SK-N-SH (cell line): ENCODE data around the gene FERD3L. TPM values are rescaled to one million over a fixed set of nuclear protein-coding genes. Genes with fewer than 3 reads are reported as not detected.

ENCODE experiments used
- CTCF ChIA-PET: fragments of 300-600, 350-600 bp; formaldehyde crosslinking; extraction: SDS; loops from one replicate; lab custom pipeline; 2021; lab: Yijun Ruan, JAX
- POLR2A ChIA-PET: fragments of 350-600 bp; sonication (Branson Sonifier 250); formaldehyde crosslinking; extraction: SDS; loops from one replicate; lab custom pipeline; 2020; ENCODE audit warnings: antibody characterized with exemption, inconsistent platforms; lab: Yijun Ruan, JAX
- DNase-seq: peaks from one replicate; pipeline ENCODE4 v3.0.0; 2012
- H2AFZ ChIP-seq: fragments of 200-600 bp; sonication (generic); 2 replicates; pipeline ENCODE4 v1.8.1; 2016; ENCODE audit warnings: antibody characterized with exemption, mild to moderate bottlenecking, low read depth
- H3F3A ChIP-seq: fragments of 200-600 bp; sonication (generic); replicated peaks from 2 replicates; pipeline ENCODE3; 2016; ENCODE audit warnings: antibody characterized with exemption, mild to moderate bottlenecking; ENCODE audit not compliant: insufficient read depth
- H3K27ac ChIP-seq, 2 experiments: fragments of 200-500 bp in 1 of 2; fragments of 200-600 bp in 1 of 2; sonication (Bioruptor generic) in 1 of 2; sonication (generic), shearing (Covaris generic) in 1 of 2; 2 replicates each; pipeline versions ENCODE4 v1.5.1 to v1.6.1; 2014 to 2016; ENCODE audit warnings: low read depth in 2 of 2, inconsistent platforms in 1 of 2, low read length in 1 of 2, mild to moderate bottlenecking in 1 of 2, mixed read lengths in 1 of 2
- H3K27me3 ChIP-seq: fragments of 200-600 bp; sonication (generic), shearing (Covaris generic); 2 replicates; pipeline ENCODE4 v1.6.1; 2016; ENCODE audit warnings: mixed run types; ENCODE audit not compliant: insufficient read depth
- H3K36me3 ChIP-seq, 2 experiments: fragments of 200-500 bp in 1 of 2; fragments of 200-600 bp in 1 of 2; sonication (Bioruptor generic) in 1 of 2; sonication (generic) in 1 of 2; replicated peaks in 1 of 2; 2 replicates each; pipeline versions ENCODE3 to v1.5.1; 2014 to 2016; ENCODE audit warnings: low read length in 1 of 2, mild to moderate bottlenecking in 1 of 2; ENCODE audit not compliant: insufficient read depth in 2 of 2, control insufficient read depth in 1 of 2
- H3K4me1 ChIP-seq, 2 experiments: fragments of 200-500 bp in 1 of 2; fragments of 200-600 bp in 1 of 2; sonication (Bioruptor generic) in 1 of 2; sonication (generic), shearing (Covaris generic) in 1 of 2; 2 replicates each; pipeline versions ENCODE4 v1.5.1 to v1.6.1; 2014 to 2016; ENCODE audit warnings: low read depth in 1 of 2, low read length in 1 of 2, mixed run types in 1 of 2; ENCODE audit not compliant: insufficient read depth in 2 of 2, control insufficient read depth in 1 of 2
- H3K4me2 ChIP-seq: fragments of 200-600 bp; sonication (generic), shearing (Covaris generic); 2 replicates; pipeline ENCODE4 v1.6.1; 2017; ENCODE audit warnings: mixed run types
- H3K4me3 ChIP-seq, 2 experiments: fragments of 200-500 bp in 1 of 2; fragments of 200-600 bp in 1 of 2; sonication (Bioruptor generic) in 1 of 2; sonication (generic), shearing (Covaris generic) in 1 of 2; 2 replicates each; pipeline versions ENCODE4 v1.5.1 to v1.8.1; 2014 to 2016; ENCODE audit warnings: low read depth in 2 of 2, inconsistent platforms in 1 of 2, low read length in 1 of 2, mild to moderate bottlenecking in 1 of 2, mixed read lengths in 1 of 2, moderate library complexity in 1 of 2
- H3K79me2 ChIP-seq: fragments of 200-600 bp; sonication (generic); 2 replicates; pipeline ENCODE4 v1.8.1; 2017; ENCODE audit warnings: mild to moderate bottlenecking; ENCODE audit not compliant: insufficient read depth
- H3K9ac ChIP-seq: fragments of 200-600 bp; sonication (generic); 2 replicates; pipeline ENCODE4 v1.6.1; 2017; ENCODE audit warnings: mixed run types
- H3K9me2 ChIP-seq: fragments of 200-600 bp; sonication (generic); 2 replicates; pipeline ENCODE4 v1.6.1; 2017; ENCODE audit warnings: mixed run types
- H3K9me3 ChIP-seq: fragments of 200-600 bp; sonication (generic); 2 replicates; pipeline ENCODE4 v1.6.1; 2017; ENCODE audit warnings: mixed run types, mild to moderate bottlenecking, moderate library complexity
- H4K20me1 ChIP-seq: fragments of 200-600 bp; sonication (generic); 2 replicates; pipeline ENCODE4 v1.6.1; 2017; ENCODE audit warnings: mild to moderate bottlenecking, mixed run types; ENCODE audit not compliant: insufficient read depth
- CHD2 ChIP-seq: fragments of 150-350 bp; IDR thresholded peaks from 2 replicates; pipeline ENCODE4 v1.6.1; 2018; ENCODE audit warnings: low read length; ENCODE audit not compliant: partially characterized antibody
- CTCF ChIP-seq: fragments of 200-600 bp; sonication (generic); IDR thresholded peaks from 2 replicates; pipeline ENCODE4 v1.6.1; 2017; ENCODE audit warnings: antibody characterized with exemption, mild to moderate bottlenecking, moderate library complexity
- EP300 ChIP-seq, 2 experiments: IDR thresholded peaks; 2 replicates each; pipeline versions ENCODE4 v1.4.0 to v1.6.1; 2012; ENCODE audit warnings: borderline replicate concordance in 1 of 2, low read depth in 1 of 2, low read length in 1 of 2
- FOSL2 ChIP-seq: IDR thresholded peaks from 2 replicates; pipeline ENCODE4 v1.4.0; 2012; ENCODE audit warnings: low read depth, mild to moderate bottlenecking, moderate library complexity, borderline replicate concordance
- FOXJ3 ChIP-seq: sonication (generic); formaldehyde crosslinking; IDR thresholded peaks from 2 replicates; pipeline ENCODE4 v1.5.1; 2020; ENCODE audit warnings: mild to moderate bottlenecking, missing genetic modification reagents
- FOXM1 ChIP-seq: IDR thresholded peaks from 2 replicates; pipeline ENCODE4 v1.4.0; 2012; ENCODE audit warnings: low read depth, mild to moderate bottlenecking
- GABPA ChIP-seq: IDR thresholded peaks from 2 replicates; pipeline ENCODE4 v1.4.0; 2012; ENCODE audit warnings: low read depth, mild to moderate bottlenecking
- GATA2 ChIP-seq: sonication (generic); formaldehyde crosslinking; IDR thresholded peaks from 2 replicates; pipeline ENCODE4 v1.5.0; 2020; ENCODE audit warnings: mild to moderate bottlenecking, missing genetic modification reagents
- IRF3 ChIP-seq: fragments of 150-350 bp; IDR thresholded peaks from 2 replicates; pipeline ENCODE4 v1.6.1; 2016; ENCODE audit warnings: mild to moderate bottlenecking, low read depth, low read length
- JUND ChIP-seq: IDR thresholded peaks from 2 replicates; pipeline ENCODE4 v1.4.0; 2012
- MEF2A ChIP-seq: IDR thresholded peaks from 2 replicates; pipeline ENCODE4 v1.4.0; 2012; ENCODE audit warnings: low read depth, borderline replicate concordance
- MXI1 ChIP-seq: IDR thresholded peaks from 2 replicates; pipeline ENCODE4 v1.6.1; 2012; ENCODE audit warnings: mild to moderate bottlenecking, low read depth, low read length, improper control_type of control experiment
- PBX3 ChIP-seq: IDR thresholded peaks from 2 replicates; pipeline ENCODE4; 2012
- POLR2AphosphoS5 ChIP-seq: IDR thresholded peaks from 2 replicates; pipeline ENCODE4 v1.6.1; 2012; ENCODE audit warnings: low read depth, low read length
- RAD21 ChIP-seq: IDR thresholded peaks from 2 replicates; pipeline ENCODE4 v1.6.1; 2012; ENCODE audit warnings: mild to moderate bottlenecking, low read length
- RCOR1 ChIP-seq: fragments of 150-350 bp; IDR thresholded peaks from 2 replicates; pipeline ENCODE4 v1.6.1; 2017; ENCODE audit warnings: antibody characterized with exemption, low read length
- RFX5 ChIP-seq: IDR thresholded peaks from 2 replicates; pipeline ENCODE4 v1.6.1; 2012; ENCODE audit warnings: mild to moderate bottlenecking, improper control_type of control experiment, low read length
- RXRA ChIP-seq: IDR thresholded peaks from 2 replicates; pipeline ENCODE4 v1.4.0; 2012; ENCODE audit warnings: low read depth, mild to moderate bottlenecking, borderline replicate concordance
- SIN3A ChIP-seq: IDR thresholded peaks from 2 replicates; pipeline ENCODE4 v1.6.1; 2012; ENCODE audit warnings: low read depth, mild to moderate bottlenecking, low read length, moderate library complexity, borderline replicate concordance
- TCF12 ChIP-seq: IDR thresholded peaks from 2 replicates; pipeline ENCODE4 v1.4.0; 2012
- USF1 ChIP-seq: IDR thresholded peaks from 2 replicates; pipeline ENCODE4 v1.4.0; 2012; ENCODE audit warnings: low read depth, borderline replicate concordance
- USF2 ChIP-seq: fragments of 150-350 bp; IDR thresholded peaks from 2 replicates; pipeline ENCODE4 v1.6.1; 2017; ENCODE audit warnings: antibody characterized with exemption, low read length, low read depth, borderline replicate concordance
- ZBTB33 ChIP-seq: IDR thresholded peaks from 2 replicates; pipeline ENCODE4 v1.4.0; 2012; ENCODE audit warnings: low read depth, borderline replicate concordance
- WGBS: methylation state at CpG from one replicate; pipeline ENCODE4 v1.1.6; 2017; ENCODE audit warnings: low lambda C conversion rate; 5-methylcytosine and 5-hydroxymethylcytosine counted together
- polyA plus RNA-seq, 3 experiments: library from polyadenylated mRNA; depleted of rRNA; stranded (reverse); fragments of >200 nt; gene quantifications; 2 replicates each; pipeline ENCODE4 v1.2.3, GENCODE V29; 2012

Gene FERD3L
- polyA plus RNA-seq, 1 of the 3 experiments (the other 2 are of a cell fraction), result not detected

GRCh38 chr7:19178595-19178994, 33.4 kb upstream of the FERD3L start:
- no peak for DNase-seq
- H3K27me3 ChIP-seq, result no peaks in the 10 kb centered on the region
- CTCF ChIA-PET, result no interaction called here
- no peak overlapping the region for H3K4me3 ChIP-seq
- no peak overlapping the region for H3K9ac ChIP-seq
- H3F3A ChIP-seq, result no peaks in the 10 kb centered on the region
- no peaks in the 10 kb centered on the region for H3K9me3 ChIP-seq
- no peaks in the 10 kb centered on the region for H3K79me2 ChIP-seq
- no peak overlapping the region for H3K4me2 ChIP-seq
- TF ChIP-seq TCF12, result no peak
- no peak for TF ChIP-seq SIN3A
- TF ChIP-seq FOXJ3 (CRISPR knock-in tag), result no peak
- no peak for TF ChIP-seq GATA2 (CRISPR knock-in tag)
- TF ChIP-seq RAD21, result no peak
- no peak for TF ChIP-seq CHD2
- no peak for TF ChIP-seq FOSL2
- no peak for TF ChIP-seq RFX5
- TF ChIP-seq, all 33 proteins: peak for 0
- H3K4me1 ChIP-seq, result no peaks in the 10 kb centered on the region
- H3K27ac ChIP-seq, result no peak overlapping the region
- no peaks in the 10 kb centered on the region for H4K20me1 ChIP-seq
- no peak overlapping the region for H2AFZ ChIP-seq
- H3K36me3 ChIP-seq, result no peaks in the 10 kb centered on the region
- WGBS, result 24% methylated on average over 4 of the region's 4 CpGs
- POLR2A ChIA-PET, result no interaction called here
- H3K9me2 ChIP-seq, result no peaks in the 10 kb centered on the region

GRCh38 chr7:19177269-19177668, 32.0 kb upstream of the FERD3L start:
- no peak for DNase-seq
- H3K79me2 ChIP-seq, result no peaks in the 10 kb centered on the region
- H3K4me2 ChIP-seq, result no peak overlapping the region
- no peaks in the 10 kb centered on the region for H3K9me3 ChIP-seq
- no peaks in the 10 kb centered on the region for H3K27me3 ChIP-seq
- H3K36me3 ChIP-seq, result no peaks in the 10 kb centered on the region
- POLR2A ChIA-PET, result no interaction called here
- CTCF ChIA-PET, result no interaction called here
- no peak overlapping the region for H3K27ac ChIP-seq
- H3K4me3 ChIP-seq, result no peak overlapping the region
- 40% methylated on average over 5 of the region's 5 CpGs for WGBS
- no peaks in the 10 kb centered on the region for H3K9me2 ChIP-seq
- no peaks in the 10 kb centered on the region for H3K4me1 ChIP-seq
- no peaks in the 10 kb centered on the region for H4K20me1 ChIP-seq
- H2AFZ ChIP-seq, result no peak overlapping the region
- no peaks in the 10 kb centered on the region for H3F3A ChIP-seq
- H3K9ac ChIP-seq, result no peak overlapping the region
- no peak for TF ChIP-seq MEF2A
- TF ChIP-seq EP300 (IDR thresholded peaks at IDR 0.05; ENCODE audit: borderline replicate concordance in 1 of 2, low read depth in 1 of 2, low read length in 1 of 2), result no peak
- TF ChIP-seq FOXM1, result no peak
- no peak for TF ChIP-seq FOXJ3 (CRISPR knock-in tag)
- TF ChIP-seq GABPA, result no peak
- no peak for TF ChIP-seq FOSL2
- TF ChIP-seq JUND, result no peak
- TF ChIP-seq MXI1, result no peak
- no peak for TF ChIP-seq RXRA
- TF ChIP-seq PBX3, result no peak
- no peak for TF ChIP-seq IRF3
- no peak for TF ChIP-seq POLR2AphosphoS5
- TF ChIP-seq RCOR1, result no peak
- TF ChIP-seq ZBTB33, result no peak
- TF ChIP-seq USF2, result no peak
- no peak for TF ChIP-seq USF1
- TF ChIP-seq CTCF, result no peak
